ENCODE measurements around the gene FAM3C.
"Not testable (repeated sequence)": the region's sequence is repeated elsewhere in the genome, so short reads cannot be mapped to it uniquely, and the experiment has no call there.

Gene FAM3C

GRCh38 chr7:121395961-121396757, at the start of gene FAM3C:
Gene FAM3C (minus strand): TSS chr7:121396308. CDS start chr7:121382969, 13,339 bp downstream.
- DNase-seq, result peak; percentile 96

- DNase-seq, result no peak
Measured at GRCh38 chr7:121442845-121443244, 46.7 kb upstream of the FAM3C start.

GRCh38 chr7:121440857-121441503, 44.9 kb upstream of the FAM3C start:
- no peak for DNase-seq

GRCh38 chr7:121438043-121438955, 42.2 kb upstream of the FAM3C start:
- DNase-seq, result peak; percentile 86

- DNase-seq, result no peak
Measured at GRCh38 chr7:121437470-121437869, 41.4 kb upstream of the FAM3C start.

GRCh38 chr7:121436688-121437087, 40.6 kb upstream of the FAM3C start:
- DNase-seq, result no peak

- no peak for DNase-seq
Measured at GRCh38 chr7:121436136-121436535, 40.0 kb upstream of the FAM3C start.

- DNase-seq, result no peak
Measured at GRCh38 chr7:121433775-121434174, 37.7 kb upstream of the FAM3C start.

- DNase-seq, result not testable (repeated sequence)
Measured at GRCh38 chr7:121432486-121432885, 36.4 kb upstream of the FAM3C start.

GRCh38 chr7:121431996-121432395, 35.9 kb upstream of the FAM3C start:
- DNase-seq, result no peak

GRCh38 chr7:121431389-121431995, 35.4 kb upstream of the FAM3C start:
- no peak for DNase-seq

GRCh38 chr7:121430558-121430957, 34.5 kb upstream of the FAM3C start:
- no peak for DNase-seq

GRCh38 chr7:121429798-121430197, 33.7 kb upstream of the FAM3C start:
- no peak for DNase-seq

GRCh38 chr7:121428855-121429489, 32.9 kb upstream of the FAM3C start:
- DNase-seq, result no peak

- DNase-seq, result not testable (repeated sequence)
Measured at GRCh38 chr7:121421743-121422142, 25.6 kb upstream of the FAM3C start.

GRCh38 chr7:121420976-121421375, 24.9 kb upstream of the FAM3C start:
- no peak for DNase-seq

- DNase-seq, result no peak
Measured at GRCh38 chr7:121419201-121420148, 23.4 kb upstream of the FAM3C start.

GRCh38 chr7:121416533-121416932, 20.4 kb upstream of the FAM3C start:
- DNase-seq, result no peak

GRCh38 chr7:121414436-121414835, 18.3 kb upstream of the FAM3C start:
- no peak for DNase-seq

- DNase-seq, result no peak
Measured at GRCh38 chr7:121411597-121411979, 15.5 kb upstream of the FAM3C start.
